WTC11 (cell line): ENCODE results near the gene ZC3H12A. TPM values are rescaled to one million over a fixed set of nuclear protein-coding genes. Genes with fewer than 3 reads are reported as not detected.

ENCODE experiments used
- ATAC-seq: fragments of 200-7000 bp; cut with Tn5 transposase; 2 replicates; pipeline ENCODE4 v1.10.0; 2021; ENCODE audit warnings: mild to moderate bottlenecking, moderate library complexity
- CTCF ChIA-PET: fragments of 300-600 bp; sonication (Branson Sonifier 250); formaldehyde crosslinking; loops from one replicate; lab custom pipeline; 2021; ENCODE audit warnings: antibody characterized with exemption; lab: Charles Lee
- POLR2A ChIA-PET: fragments of 350-600 bp; sonication (Branson Sonifier 250); formaldehyde crosslinking; loops from one replicate; lab custom pipeline; 2021; ENCODE audit warnings: antibody characterized with exemption; lab: Charles Lee
- DNase-seq: peaks from one replicate; pipeline ENCODE4 v3.0.0; 2021; ENCODE audit warnings: low spot score
- H3K27ac Mint-ChIP-seq: 2 replicates; pipeline ENCODE4 v1.8.0; 2021; ENCODE audit warnings: mixed read lengths
- H3K27me3 Mint-ChIP-seq: 2 replicates; pipeline ENCODE4 v1.8.0; 2021; ENCODE audit warnings: low read depth, mild to moderate bottlenecking, moderate library complexity, mixed read lengths
- H3K36me3 Mint-ChIP-seq: 2 replicates; pipeline ENCODE4 v1.8.0; 2021; ENCODE audit warnings: mixed read lengths
- H3K4me1 Mint-ChIP-seq: 2 replicates; pipeline ENCODE4 v1.8.0; 2022; ENCODE audit warnings: mixed read lengths
- H3K4me3 Mint-ChIP-seq: 2 replicates; pipeline ENCODE4 v1.8.0; 2021; ENCODE audit warnings: mild to moderate bottlenecking, moderate library complexity, mixed read lengths
- H3K9me3 Mint-ChIP-seq: 2 replicates; pipeline ENCODE4 v1.8.0; 2021; ENCODE audit warnings: mixed read lengths
- AR ChIP-seq: fragments of 250-450 bp; sonication (Bioruptor Pico); IDR thresholded peaks from 2 replicates; pipeline ENCODE4 v1.9.0; 2021; ENCODE audit warnings: mild to moderate bottlenecking
- ATF2 ChIP-seq: sonication (generic); formaldehyde crosslinking; IDR thresholded peaks from 2 replicates; pipeline ENCODE4 v1.8.1; 2022; ENCODE audit warnings: low read depth, missing genetic modification reagents, borderline replicate concordance
- CBFB ChIP-seq: sonication (generic); formaldehyde crosslinking; IDR thresholded peaks from 2 replicates; pipeline ENCODE4 v1.8.1; 2022; ENCODE audit warnings: mild to moderate bottlenecking, low read depth, missing genetic modification reagents
- E2F5 ChIP-seq: sonication (generic); formaldehyde crosslinking; IDR thresholded peaks from 2 replicates; pipeline ENCODE4 v1.8.1; 2022; ENCODE audit warnings: mild to moderate bottlenecking, moderate library complexity, missing genetic modification reagents
- FOXP1 ChIP-seq: sonication (generic); formaldehyde crosslinking; IDR thresholded peaks from 2 replicates; pipeline ENCODE4 v1.8.0; 2022; ENCODE audit warnings: missing genetic modification reagents, mild to moderate bottlenecking, moderate library complexity, borderline replicate concordance
- IRF1 ChIP-seq: sonication (generic); formaldehyde crosslinking; IDR thresholded peaks from 2 replicates; pipeline ENCODE4 v1.8.0; 2023; ENCODE audit warnings: missing genetic modification reagents
- SP1 ChIP-seq: sonication (generic); formaldehyde crosslinking; conservative IDR thresholded peaks from 2 replicates; pipeline ENCODE4 v1.8.1; 2022; ENCODE audit warnings: missing genetic modification reagents
- STAT6 ChIP-seq: sonication (generic); formaldehyde crosslinking; conservative IDR thresholded peaks from 2 replicates; pipeline ENCODE4 v1.8.1; 2023; ENCODE audit warnings: mild to moderate bottlenecking, low read depth, missing genetic modification reagents, moderate library complexity
- TEAD1 ChIP-seq: sonication (generic); formaldehyde crosslinking; IDR thresholded peaks from 2 replicates; pipeline ENCODE4 v1.8.0; 2022; ENCODE audit warnings: mild to moderate bottlenecking, missing genetic modification reagents
- USF1 ChIP-seq: sonication (generic); formaldehyde crosslinking; IDR thresholded peaks from 2 replicates; pipeline ENCODE4 v1.8.0; 2022; ENCODE audit warnings: mild to moderate bottlenecking, missing genetic modification reagents
- USF2 ChIP-seq: sonication (generic); formaldehyde crosslinking; IDR thresholded peaks from 2 replicates; pipeline ENCODE4 v1.8.1; 2023; ENCODE audit warnings: mild to moderate bottlenecking, missing genetic modification reagents, moderate library complexity
- ZNF121 ChIP-seq: sonication (generic); formaldehyde crosslinking; IDR thresholded peaks from 2 replicates; pipeline ENCODE4 v1.8.0; 2023; ENCODE audit warnings: missing genetic modification reagents
- ZSCAN18 ChIP-seq: fragments of 250-450 bp; sonication (Bioruptor Pico); IDR thresholded peaks from 2 replicates; pipeline ENCODE4 v2.1.2; 2022; ENCODE audit warnings: mild to moderate bottlenecking, moderate library complexity
- total RNA-seq: library from RNA; stranded (reverse); gene quantifications from 3 replicates; pipeline ENCODE4 v1.2.3, GENCODE V29; 2021

Gene ZC3H12A
- total RNA-seq, 1 experiment from 2014 or later: 10.9 TPM

GRCh38 chr1:37482004-37482785 lies 7.8 kb downstream of the ZC3H12A start:
- Mint-ChIP-seq H3K36me3 (peaks cover 25% of the 10 kb centered on the region), H3K9me3 (no peaks in the 10 kb centered on the region), H3K4me1 (peaks cover 29% of the 10 kb centered on the region), H3K27me3 (no peaks in the 10 kb centered on the region), H3K4me3 (no peak overlapping the region), H3K27ac (no peak overlapping the region; the same call in 1 of the 2 replicates)
- CTCF ChIA-PET: interaction anchor here (0.9 to 6.4 kb wide), 2 partner anchors 19 to 28 kb away, joined by 4 to 279 read pairs; no protein-coding TSS in a partner anchor
- no peak for ATAC-seq
- TF ChIP-seq STAT6 (CRISPR knock-in tag): no peak
- TF ChIP-seq USF2 (CRISPR knock-in tag): no peak
- TF ChIP-seq USF1 (CRISPR knock-in tag): no peak
- no peak for TF ChIP-seq E2F5 (CRISPR knock-in tag)
- TF ChIP-seq FOXP1 (CRISPR knock-in tag): no peak
- TF ChIP-seq SP1 (CRISPR knock-in tag): no peak
- TF ChIP-seq IRF1 (CRISPR knock-in tag): no peak
- TF ChIP-seq ZNF121 (CRISPR knock-in tag): no peak
- no peak for TF ChIP-seq ATF2 (CRISPR knock-in tag)
- no peak for TF ChIP-seq AR
- TF ChIP-seq ZSCAN18: no peak
- TF ChIP-seq CBFB (CRISPR knock-in tag): no peak
- TF ChIP-seq TEAD1 (CRISPR knock-in tag): no peak
- TF ChIP-seq, all 79 proteins: peak for 0
- POLR2A ChIA-PET: no interaction called here
- DNase-seq: no peak
